Panc1 (cell line): ENCODE results near the gene SLN. TPM values are rescaled to one million over a fixed set of nuclear protein-coding genes. Genes with fewer than 3 reads are reported as not detected.

Source experiments
- ATAC-seq: fragments of 200-7000 bp; cut with Tn5 transposase; 2 replicates; pipeline ENCODE4 v1.9.1; 2020; ENCODE audit warnings: mild to moderate bottlenecking, moderate library complexity
- BruUV-seq: library from RNA; stranded (reverse); fragments of 400-500 nt; replicated peaks from 2 replicates; lab custom pipeline; 2021; lab: Mats Ljungman, UMichigan
- CTCF ChIA-PET: fragments of 300-600 bp; sonication (Branson Sonifier 250); formaldehyde crosslinking; loops from one replicate; lab custom pipeline; 2022; ENCODE audit warnings: antibody characterized with exemption; lab: Charles Lee
- POLR2A ChIA-PET: fragments of 300-600 bp; sonication (Branson Sonifier 250); formaldehyde crosslinking; loops from one replicate; lab custom pipeline; 2022; ENCODE audit warnings: antibody characterized with exemption; lab: Charles Lee
- DNase-seq: peaks from one replicate; pipeline ENCODE4 v3.0.0-alpha.2; 2010; ENCODE audit warnings: low read depth, low spot score
- H3K27ac ChIP-seq: 2 replicates; pipeline ENCODE4 v1.5.1; 2011; ENCODE audit warnings: mild to moderate bottlenecking, low read length, inconsistent platforms
- H3K27me3 ChIP-seq: fragments of 200-500 bp; sonication (Bioruptor generic); 2 replicates; pipeline ENCODE4 v1.6.0; 2014; ENCODE audit warnings: low read length, inconsistent platforms; ENCODE audit not compliant: control insufficient read depth, insufficient read depth
- H3K36me3 ChIP-seq: fragments of 200-500 bp; sonication (Bioruptor generic); 2 replicates; pipeline ENCODE4 v1.5.1; 2014; ENCODE audit warnings: inconsistent platforms, mild to moderate bottlenecking, low read length, moderate library complexity; ENCODE audit not compliant: control insufficient read depth, insufficient read depth
- H3K4me1 ChIP-seq: 2 replicates; pipeline ENCODE4 v1.5.1; 2011; ENCODE audit warnings: inconsistent platforms, mild to moderate bottlenecking, low read length, moderate library complexity; ENCODE audit not compliant: control insufficient read depth, insufficient read depth
- H3K4me3 ChIP-seq, 2 experiments: 2 replicates each; pipeline ENCODE4 v1.5.1; 2011 to 2012; ENCODE audit warnings: low read depth in 2 of 2, low read length in 2 of 2, mild to moderate bottlenecking in 2 of 2, inconsistent platforms in 1 of 2, moderate library complexity in 1 of 2
- H3K9me3 ChIP-seq: fragments of 200-500 bp; sonication (Bioruptor generic); 2 replicates; pipeline ENCODE4 v1.5.1; 2014; ENCODE audit warnings: low read depth, mild to moderate bottlenecking, inconsistent platforms, low read length, moderate library complexity; ENCODE audit not compliant: control insufficient read depth, insufficient read depth
- CTCF ChIP-seq: fragments of 450-650 bp; IDR thresholded peaks from 2 replicates; pipeline ENCODE4 v1.5.1; 2017; ENCODE audit warnings: mild to moderate bottlenecking
- POLR2AphosphoS5 ChIP-seq: IDR thresholded peaks from 2 replicates; pipeline ENCODE4 v1.6.1; 2012; ENCODE audit warnings: mild to moderate bottlenecking, low read depth, low read length, moderate library complexity
- REST ChIP-seq, 2 experiments: IDR thresholded peaks; 2 replicates each; pipeline ENCODE4 v1.6.1; 2011 to 2012; ENCODE audit warnings: low read depth in 2 of 2, control low read depth in 1 of 2, low read length in 1 of 2, mild to moderate bottlenecking in 1 of 2, moderate library complexity in 1 of 2; ENCODE audit not compliant: insufficient read depth in 1 of 2
- SIN3A ChIP-seq: IDR thresholded peaks from 2 replicates; pipeline ENCODE4 v1.6.1; 2012; ENCODE audit warnings: low read depth, mild to moderate bottlenecking, low read length, moderate library complexity, borderline replicate concordance; ENCODE audit not compliant: insufficient read depth
- TCF7L2 ChIP-seq: IDR thresholded peaks from 2 replicates; pipeline ENCODE4 v1.6.1; 2011; ENCODE audit warnings: mild to moderate bottlenecking, low read depth, low read length, inconsistent platforms
- in situ Hi-C: cut with HindIII; loops from 2 replicates; pipeline ENCODE4 v1.10.0; 2016; ENCODE audit warnings: low sequenced_read_pairs, low pct_unique_long_range_greater_than_20kb
- intact Hi-C: fragments of 100-400 bp; cut with micrococcal nuclease; formaldehyde crosslinking; loops from one replicate; pipeline ENCODE4 v1.10.0; 2022; ENCODE audit not compliant: unreplicated experiment
- total RNA-seq: library from RNA; stranded (reverse); gene quantifications from one replicate; pipeline ENCODE4 v1.2.1, GENCODE V29; 2021; ENCODE audit not compliant: unreplicated experiment

The SLN gene
- total RNA-seq, 1 experiment from 2014 or later: not detected

GRCh38 chr11:107678632-107678971 lies 33.3 kb downstream of the SLN start:
- intact Hi-C loops (no loop called here), in situ Hi-C loops (no loop called here)
- no peak for DNase-seq
- no peaks in the 10 kb centered on the region for H3K9me3 ChIP-seq
- H3K27ac ChIP-seq: no peak overlapping the region
- no TSS peak for BruUV-seq
- no peak for ATAC-seq
- no peak overlapping the region for H3K4me3 ChIP-seq
- TF ChIP-seq SIN3A (no peak), POLR2AphosphoS5 (no peak), TCF7L2 (no peak), CTCF (no peak), REST (IDR thresholded peaks at IDR 0.05; ENCODE audit: insufficient read depth in 1 of 2, low read depth in 2 of 2, low read length in 1 of 2) (no peak)
- no peaks in the 10 kb centered on the region for H3K4me1 ChIP-seq
- ChIA-PET POLR2A (no interaction called here), CTCF (no interaction called here)
- no peaks in the 10 kb centered on the region for H3K36me3 ChIP-seq
- H3K27me3 ChIP-seq: no peaks in the 10 kb centered on the region

- ChIA-PET CTCF (no interaction called here), POLR2A (interaction anchor here (0.6 kb wide), 1 partner anchor 84 kb away, joined by 3 read pairs; no protein-coding TSS in a partner anchor)
- no TSS peak for BruUV-seq
- intact Hi-C loops (no loop called here), in situ Hi-C loops (no loop called here)
- no peak overlapping the region for H3K4me3 ChIP-seq
- TF ChIP-seq REST (IDR thresholded peaks at IDR 0.05; ENCODE audit: insufficient read depth in 1 of 2, low read depth in 2 of 2, low read length in 1 of 2) (no peak), SIN3A (no peak), POLR2AphosphoS5 (no peak), CTCF (no peak), TCF7L2 (no peak)
- DNase-seq (no peak), ATAC-seq (no peak)
- H3K27me3 ChIP-seq: no peaks in the 10 kb centered on the region
- H3K4me1 ChIP-seq: no peaks in the 10 kb centered on the region
- no peak overlapping the region for H3K27ac ChIP-seq
- H3K9me3 ChIP-seq: no peaks in the 10 kb centered on the region
- no peaks in the 10 kb centered on the region for H3K36me3 ChIP-seq
Observed at GRCh38 chr11:107677924-107678631, 33.8 kb downstream of the SLN start.
